22Rv1 (cell line): ENCODE data around the gene ERRFI1.

Experiments used
- ZFX ChIP-seq: fragments of 450-650 bp; IDR thresholded peaks from 2 replicates; pipeline ENCODE4 v1.6.1; 2017; ENCODE audit warnings: antibody characterized with exemption, borderline replicate concordance
- TF ChIP-seq, protein P1 (sequence below): fragments of 450-650 bp; IDR thresholded peaks from 2 replicates; pipeline ENCODE4 v1.5.1; 2017; ENCODE audit warnings: mild to moderate bottlenecking

DNA sequence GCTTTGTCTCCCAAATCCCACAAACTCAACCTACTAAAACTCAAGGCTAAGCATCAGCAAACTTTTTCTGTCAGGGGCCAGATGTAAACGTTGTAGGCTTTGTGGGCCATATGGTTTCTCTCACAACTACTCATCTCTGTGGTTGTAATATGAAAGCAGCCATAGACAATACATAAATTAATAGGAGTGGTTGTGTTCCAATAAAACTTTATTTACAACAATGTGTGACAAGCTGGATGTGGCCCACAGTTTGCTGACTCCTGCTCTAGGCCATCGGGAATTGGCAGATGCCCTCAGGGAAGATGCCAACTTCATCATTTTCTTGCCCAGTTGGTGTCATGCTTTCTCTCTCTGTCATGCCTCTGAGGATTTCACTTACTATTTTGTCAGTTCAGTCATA lies 17.5 kb upstream of the ERRFI1 start:
- TF ChIP-seq ZFX: no peak
- TF ChIP-seq, protein P1, sequence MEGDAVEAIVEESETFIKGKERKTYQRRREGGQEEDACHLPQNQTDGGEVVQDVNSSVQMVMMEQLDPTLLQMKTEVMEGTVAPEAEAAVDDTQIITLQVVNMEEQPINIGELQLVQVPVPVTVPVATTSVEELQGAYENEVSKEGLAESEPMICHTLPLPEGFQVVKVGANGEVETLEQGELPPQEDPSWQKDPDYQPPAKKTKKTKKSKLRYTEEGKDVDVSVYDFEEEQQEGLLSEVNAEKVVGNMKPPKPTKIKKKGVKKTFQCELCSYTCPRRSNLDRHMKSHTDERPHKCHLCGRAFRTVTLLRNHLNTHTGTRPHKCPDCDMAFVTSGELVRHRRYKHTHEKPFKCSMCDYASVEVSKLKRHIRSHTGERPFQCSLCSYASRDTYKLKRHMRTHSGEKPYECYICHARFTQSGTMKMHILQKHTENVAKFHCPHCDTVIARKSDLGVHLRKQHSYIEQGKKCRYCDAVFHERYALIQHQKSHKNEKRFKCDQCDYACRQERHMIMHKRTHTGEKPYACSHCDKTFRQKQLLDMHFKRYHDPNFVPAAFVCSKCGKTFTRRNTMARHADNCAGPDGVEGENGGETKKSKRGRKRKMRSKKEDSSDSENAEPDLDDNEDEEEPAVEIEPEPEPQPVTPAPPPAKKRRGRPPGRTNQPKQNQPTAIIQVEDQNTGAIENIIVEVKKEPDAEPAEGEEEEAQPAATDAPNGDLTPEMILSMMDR: no peak
